KG1 (cell line): ENCODE results near the gene ITGB2.
"Not testable (repeated sequence)": the region's sequence is repeated elsewhere in the genome, so short reads cannot be mapped to it uniquely, and the experiment has no call there.

Source experiments
- DNase-seq: peaks from one replicate; lab custom pipeline; 2025; lab: John Stamatoyannopoulos, UW

The ITGB2 gene

GRCh38 chr21:44884097-44884496 is 36.6 kb downstream of the ITGB2 start:
- no peak for DNase-seq

GRCh38 chr21:44883250-44883649 is 37.4 kb downstream of the ITGB2 start:
- DNase-seq, result no peak

GRCh38 chr21:44881198-44881872 is 39.4 kb downstream of the ITGB2 start:
- DNase-seq, result no peak

- peak; percentile 55 for DNase-seq
Observed at GRCh38 chr21:44880405-44881197, 40.1 kb downstream of the ITGB2 start.

- DNase-seq, result not testable (repeated sequence)
Observed at GRCh38 chr21:44879238-44879637, 41.5 kb downstream of the ITGB2 start.

- DNase-seq, result peak; percentile 39
Observed at GRCh38 chr21:44878053-44878982, 42.4 kb downstream of the ITGB2 start.

- DNase-seq, result no peak
Observed at GRCh38 chr21:44876849-44877575, 43.7 kb downstream of the ITGB2 start.

GRCh38 chr21:44875316-44875700 is 45.4 kb downstream of the ITGB2 start:
- DNase-seq, result peak; percentile 76

- peak; percentile 76 for DNase-seq
Observed at GRCh38 chr21:44874497-44875315, 46.0 kb downstream of the ITGB2 start.

GRCh38 chr21:44874240-44874496 is 46.5 kb downstream of the ITGB2 start:
- no peak for DNase-seq

GRCh38 chr21:44873356-44874239 is 47.1 kb downstream of the ITGB2 start, which contains the start of gene PTTG1IP:
PTTG1IP (minus strand) TSS chr21:44873690; CDS start chr21:44873616, 74 bp downstream.
- DNase-seq, result peak; percentile 95

- no peak for DNase-seq
Observed at GRCh38 chr21:44872649-44873355, 47.9 kb downstream of the ITGB2 start.

- no peak for DNase-seq
Observed at GRCh38 chr21:44872323-44872648, 48.4 kb downstream of the ITGB2 start.

GRCh38 chr21:44871576-44872269 is 49.0 kb downstream of the ITGB2 start:
- DNase-seq, result no peak

- DNase-seq, result no peak
Observed at GRCh38 chr21:44870748-44871495, 49.8 kb downstream of the ITGB2 start.

GRCh38 chr21:44869781-44870747 is 50.6 kb downstream of the ITGB2 start:
- DNase-seq, result no peak

- no peak for DNase-seq
Observed at GRCh38 chr21:44868707-44869106, 52.0 kb downstream of the ITGB2 start.
